CD14-positive monocyte (primary cell): ENCODE data around the gene UBE2D4. TPM values are rescaled to one million over a fixed set of nuclear protein-coding genes. Genes with fewer than 3 reads are reported as not detected.

Experiments used
- DNase-seq, 3 donors: peaks; one replicate each; pipeline ENCODE4 v3.0.0-alpha.2; 2011 to 2022
- H2AFZ ChIP-seq: 2 replicates; pipeline ENCODE4 v1.6.0; 2012; ENCODE audit warnings: mild to moderate bottlenecking, low read depth, low read length, inconsistent platforms; ENCODE audit not compliant: insufficient read depth, poor library complexity, severe bottlenecking
- H3K27ac ChIP-seq, 2 donors: 1 replicate in 1 of 2; 2 replicates in 1 of 2; pipeline ENCODE4 v1.5.1; 2012 to 2013; ENCODE audit warnings: low read length in 2 of 2, control low read depth in 1 of 2, inconsistent platforms in 1 of 2, low read depth in 1 of 2, mild to moderate bottlenecking in 1 of 2
- H3K27me3 ChIP-seq, 2 donors: one replicate each; pipeline versions ENCODE4 v1.6.0 to v1.6.1; 2011 to 2013; ENCODE audit warnings: low read length in 2 of 2; ENCODE audit not compliant: control insufficient read depth in 2 of 2, insufficient read depth in 2 of 2
- H3K36me3 ChIP-seq, 2 donors: replicated peaks in 1 of 2; 1 replicate in 1 of 2; 2 replicates in 1 of 2; pipeline versions ENCODE4 v1.5.1 to v1.6.1; 2012 to 2013; ENCODE audit warnings: low read length in 2 of 2, control low read depth in 1 of 2, inconsistent platforms in 1 of 2, mild to moderate bottlenecking in 1 of 2; ENCODE audit not compliant: insufficient read depth in 2 of 2, control insufficient read depth in 1 of 2
- H3K4me1 ChIP-seq, 2 donors: 1 replicate in 1 of 2; 2 replicates in 1 of 2; pipeline versions ENCODE4 v1.5.1 to v1.6.1; 2012 to 2013; ENCODE audit warnings: low read length in 2 of 2, control low read depth in 1 of 2, inconsistent platforms in 1 of 2, mild to moderate bottlenecking in 1 of 2, moderate library complexity in 1 of 2; ENCODE audit not compliant: insufficient read depth in 2 of 2, control insufficient read depth in 1 of 2
- H3K4me2 ChIP-seq: replicated peaks from 2 replicates; pipeline ENCODE3; 2012; ENCODE audit warnings: low read length, moderate library complexity, mild to moderate bottlenecking; ENCODE audit not compliant: poor library complexity, severe bottlenecking; ENCODE audit errors: extremely low read depth
- H3K4me3 ChIP-seq, 3 experiments: fragments of 200-600 bp in 1 of 3; sonication (generic) in 1 of 3; replicated peaks in 1 of 3; 1 replicate in 2 of 3; 2 replicates in 1 of 3; pipeline ENCODE4 v1.5.1; 2011 to 2013; ENCODE audit warnings: low read length in 3 of 3, mild to moderate bottlenecking in 3 of 3, control low read depth in 2 of 3, low read depth in 2 of 3, inconsistent platforms in 1 of 3, moderate library complexity in 1 of 3
- H3K79me2 ChIP-seq: 2 replicates; pipeline ENCODE4 v1.6.0; 2012; ENCODE audit warnings: mild to moderate bottlenecking, control low read depth, inconsistent platforms, low read length, moderate library complexity; ENCODE audit not compliant: insufficient read depth
- H3K9ac ChIP-seq: 2 replicates; pipeline ENCODE4 v1.6.0; 2017; ENCODE audit warnings: low read length, mild to moderate bottlenecking; ENCODE audit not compliant: insufficient read depth, poor library complexity, severe bottlenecking
- H3K9me3 ChIP-seq, 2 donors: replicated peaks in 1 of 2; 1 replicate in 1 of 2; 2 replicates in 1 of 2; pipeline versions ENCODE4 v1.5.1 to v1.6.1; 2012 to 2013; ENCODE audit warnings: low read length in 2 of 2, control low read depth in 1 of 2; ENCODE audit not compliant: control insufficient read depth in 1 of 2, insufficient read depth in 1 of 2
- H4K20me1 ChIP-seq: 2 replicates; pipeline ENCODE4 v1.6.0; 2012; ENCODE audit warnings: mild to moderate bottlenecking, low read length, control low read depth, moderate library complexity; ENCODE audit not compliant: insufficient read depth
- H3K27ac Mint-ChIP-seq, 7 donors: one replicate each; pipeline ENCODE4 v1.8.0; 2020; ENCODE audit warnings: mild to moderate bottlenecking in 7 of 7, mixed read lengths in 7 of 7, moderate library complexity in 6 of 7, inconsistent platforms in 2 of 7
- H3K27me3 Mint-ChIP-seq, 3 donors: one replicate each; pipeline ENCODE4 v1.8.0; 2021 to 2022; ENCODE audit warnings: low read depth in 3 of 3, mild to moderate bottlenecking in 3 of 3, mixed read lengths in 3 of 3, moderate library complexity in 3 of 3, inconsistent platforms in 1 of 3
- H3K36me3 Mint-ChIP-seq, 2 donors: one replicate each; pipeline ENCODE4 v1.8.0; 2020; ENCODE audit warnings: mixed read lengths in 2 of 2, inconsistent platforms in 1 of 2, mild to moderate bottlenecking in 1 of 2
- H3K4me1 Mint-ChIP-seq: one replicate; pipeline ENCODE4 v1.8.0; 2020; ENCODE audit warnings: mild to moderate bottlenecking, mixed read lengths
- H3K4me3 Mint-ChIP-seq, 2 donors: one replicate each; pipeline ENCODE4 v1.8.0; 2020; ENCODE audit warnings: mild to moderate bottlenecking in 2 of 2, mixed read lengths in 2 of 2, moderate library complexity in 1 of 2
- H3K9me3 Mint-ChIP-seq, 7 donors: one replicate each; pipeline ENCODE4 v1.8.0; 2020 to 2022; ENCODE audit warnings: mixed read lengths in 7 of 7, mild to moderate bottlenecking in 6 of 7, moderate library complexity in 6 of 7, inconsistent platforms in 2 of 7
- WGBS: methylation state at CpG from one replicate; pipeline ENCODE4 v1.1.5; 2013; ENCODE audit warnings: missing lambda C conversion rate; ENCODE audit not compliant: insufficient coverage; 5-methylcytosine and 5-hydroxymethylcytosine counted together
- intact Hi-C, 2 donors: fragments of 100-400 bp; cut with micrococcal nuclease; formaldehyde crosslinking; loops; one replicate each; pipeline versions ENCODE4 v1.15.0 to v1.15.1; 2023
- polyA plus RNA-seq, 3 donors: library from polyadenylated mRNA; depleted of rRNA in 1 of 3; unstranded in 2 of 3; stranded (reverse) in 1 of 3; fragments of 300-500 nt in 2 of 3; fragments of >200 nt in 1 of 3; fragmentation: Illumina TruSeq in 2 of 3; gene quantifications; 1 replicate in 2 of 3; 2 replicates in 1 of 3; pipeline ENCODE4 v1.2.3, GENCODE V29; 2012 to 2021
- TF ChIP-seq, protein P1 (sequence below): fragments of 200-600 bp; IDR thresholded peaks from one replicate; pipeline ENCODE4 v1.8.0; 2022; ENCODE audit warnings: antibody characterized with exemption, mild to moderate bottlenecking

UBE2D4 gene
- polyA plus RNA-seq, 3 donors = 8.2 to 10.9 (median 8.8) TPM

DNA sequence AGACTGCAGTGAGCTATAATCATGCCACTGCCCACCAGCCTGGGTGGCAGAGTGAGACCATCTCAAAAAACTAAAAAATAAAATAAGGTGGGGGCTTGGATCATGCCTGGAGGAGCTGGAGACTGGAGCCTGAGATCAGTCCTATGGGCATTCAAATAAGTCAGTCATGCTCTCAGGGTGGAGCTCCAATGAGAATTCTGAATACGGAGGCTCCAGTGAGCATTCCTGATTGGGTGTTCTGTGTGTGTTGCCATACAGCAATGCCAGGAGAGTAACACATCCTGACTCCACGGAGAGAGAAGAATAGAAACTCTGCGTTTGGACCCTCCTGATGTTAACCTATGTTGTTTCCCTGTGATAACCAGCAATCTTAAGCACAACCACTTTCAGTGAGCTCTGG, 16.0 kb downstream of the UBE2D4 start:
- WGBS = no CpG with 5 or more reads among the region's 3 CpGs
- peaks cover 0 to 1% (median 0%) of the 10 kb centered on the region in 7 donors for H3K9me3 Mint-ChIP-seq
- TF ChIP-seq, protein P1, sequence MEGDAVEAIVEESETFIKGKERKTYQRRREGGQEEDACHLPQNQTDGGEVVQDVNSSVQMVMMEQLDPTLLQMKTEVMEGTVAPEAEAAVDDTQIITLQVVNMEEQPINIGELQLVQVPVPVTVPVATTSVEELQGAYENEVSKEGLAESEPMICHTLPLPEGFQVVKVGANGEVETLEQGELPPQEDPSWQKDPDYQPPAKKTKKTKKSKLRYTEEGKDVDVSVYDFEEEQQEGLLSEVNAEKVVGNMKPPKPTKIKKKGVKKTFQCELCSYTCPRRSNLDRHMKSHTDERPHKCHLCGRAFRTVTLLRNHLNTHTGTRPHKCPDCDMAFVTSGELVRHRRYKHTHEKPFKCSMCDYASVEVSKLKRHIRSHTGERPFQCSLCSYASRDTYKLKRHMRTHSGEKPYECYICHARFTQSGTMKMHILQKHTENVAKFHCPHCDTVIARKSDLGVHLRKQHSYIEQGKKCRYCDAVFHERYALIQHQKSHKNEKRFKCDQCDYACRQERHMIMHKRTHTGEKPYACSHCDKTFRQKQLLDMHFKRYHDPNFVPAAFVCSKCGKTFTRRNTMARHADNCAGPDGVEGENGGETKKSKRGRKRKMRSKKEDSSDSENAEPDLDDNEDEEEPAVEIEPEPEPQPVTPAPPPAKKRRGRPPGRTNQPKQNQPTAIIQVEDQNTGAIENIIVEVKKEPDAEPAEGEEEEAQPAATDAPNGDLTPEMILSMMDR = no peak
- DNase-seq = no peak
- intact Hi-C loops = no loop called here
- H3K4me2 ChIP-seq = no peak overlapping the region
- H3K4me3 ChIP-seq = no peak overlapping the region
- no peaks in the 10 kb centered on the region for H3K79me2 ChIP-seq
- H3K4me1 ChIP-seq = no peaks in the 10 kb centered on the region
- H3K27ac ChIP-seq = no peak overlapping the region
- no peaks in the 10 kb centered on the region for H4K20me1 ChIP-seq
- peaks cover 3 to 9% of the 10 kb centered on the region in 2 donors for H3K36me3 Mint-ChIP-seq
- H3K27ac Mint-ChIP-seq = no peak overlapping the region
- no peaks in the 10 kb centered on the region for H3K27me3 ChIP-seq
- H3K4me1 Mint-ChIP-seq = no peaks in the 10 kb centered on the region
- no peaks in the 10 kb centered on the region for H3K9me3 ChIP-seq
- no peak overlapping the region for H2AFZ ChIP-seq
- H3K4me3 Mint-ChIP-seq = no peak overlapping the region
- peaks cover 0 to 5% (median 0%) of the 10 kb centered on the region in 3 donors for H3K27me3 Mint-ChIP-seq
- H3K36me3 ChIP-seq = no peaks in the 10 kb centered on the region
- no peak overlapping the region for H3K9ac ChIP-seq

DNA sequence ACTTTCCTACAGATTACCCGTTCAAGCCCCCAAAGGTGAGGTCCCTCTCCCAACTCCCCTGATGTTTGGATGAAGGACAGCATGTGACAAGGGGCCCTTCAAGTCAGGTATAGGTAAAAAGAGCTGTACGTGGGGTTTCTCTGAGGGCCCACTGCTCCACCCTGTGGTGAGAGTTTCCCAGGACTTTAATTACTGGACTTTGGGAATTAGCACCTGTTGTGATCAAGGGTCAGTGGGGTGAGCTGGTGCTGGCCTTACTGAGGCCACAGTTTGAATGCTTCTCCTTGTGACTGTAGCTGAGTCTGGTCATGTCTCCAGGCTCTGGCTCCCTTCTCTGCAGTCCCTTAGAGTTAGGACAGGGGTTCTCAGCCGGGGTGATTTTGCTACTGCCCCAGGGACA, 16.8 kb downstream of the UBE2D4 start:
- H3K9me3 Mint-ChIP-seq = peaks cover 0 to 2% (median 0%) of the 10 kb centered on the region in 7 donors
- 92% methylated on average over 1 of the region's 3 CpGs for WGBS
- peaks cover 3 to 12% of the 10 kb centered on the region in 2 donors for H3K36me3 Mint-ChIP-seq
- Histone ChIP-seq H4K20me1 (no peaks in the 10 kb centered on the region), H3K27me3 (no peaks in the 10 kb centered on the region), H3K9ac (no peak overlapping the region), H3K4me1 (no peaks in the 10 kb centered on the region), H3K4me2 (no peak overlapping the region), H3K9me3 (no peaks in the 10 kb centered on the region), H3K4me3 (no peak overlapping the region), H3K79me2 (no peaks in the 10 kb centered on the region), H3K27ac (no peak overlapping the region), H3K36me3 (no peaks in the 10 kb centered on the region), H2AFZ (no peak overlapping the region)
- peak overlapping the region in 1 of 7 donors; percentile 59 for H3K27ac Mint-ChIP-seq
- intact Hi-C loops = no loop called here
- H3K27me3 Mint-ChIP-seq = peaks cover 0 to 5% (median 0%) of the 10 kb centered on the region in 3 donors
- H3K4me3 Mint-ChIP-seq = no peak overlapping the region
- no peaks in the 10 kb centered on the region for H3K4me1 Mint-ChIP-seq
- DNase-seq = no peak
- TF ChIP-seq, protein P1 = no peak
